ENCODE data around the gene MAP1LC3B2.

Gene MAP1LC3B2

GRCh38 chr12:116620492-116621191 is 61.5 kb downstream of the MAP1LC3B2 start:
- TF ChIP-seq SIN3A (IDR thresholded peaks at IDR 0.05; ENCODE audit: borderline replicate concordance, insufficient read depth, low read length): no peak
- TF ChIP-seq FOXP2 (optimal IDR thresholded peaks at IDR 0.05; ENCODE audit: borderline replicate concordance, extremely low read depth, extremely low read length, insufficient read depth): no peak
- TF ChIP-seq TAF1 (IDR thresholded peaks at IDR 0.05; ENCODE audit: borderline replicate concordance, insufficient read depth, low read length): no peak
- TF ChIP-seq REST (IDR thresholded peaks at IDR 0.05; ENCODE audit: insufficient read depth in 1 of 2, low read depth in 2 of 2, low read length in 2 of 2): no peak
- TF ChIP-seq POLR2AphosphoS5 (IDR thresholded peaks at IDR 0.05; ENCODE audit: low read depth, low read length): no peak

GRCh38 chr12:116621194-116621593 is 62.0 kb downstream of the MAP1LC3B2 start:
- no peak for TF ChIP-seq TAF1 (IDR thresholded peaks at IDR 0.05; ENCODE audit: borderline replicate concordance, insufficient read depth, low read length)
- no peak for TF ChIP-seq REST (IDR thresholded peaks at IDR 0.05; ENCODE audit: insufficient read depth in 1 of 2, low read depth in 2 of 2, low read length in 2 of 2)
- no peak for TF ChIP-seq POLR2AphosphoS5 (IDR thresholded peaks at IDR 0.05; ENCODE audit: low read depth, low read length)
- no peak for TF ChIP-seq FOXP2 (optimal IDR thresholded peaks at IDR 0.05; ENCODE audit: borderline replicate concordance, extremely low read depth, extremely low read length, insufficient read depth)
- no peak for TF ChIP-seq SIN3A (IDR thresholded peaks at IDR 0.05; ENCODE audit: borderline replicate concordance, insufficient read depth, low read length)

- TF ChIP-seq FOXP2 (optimal IDR thresholded peaks at IDR 0.05; ENCODE audit: borderline replicate concordance, extremely low read depth, extremely low read length, insufficient read depth) (no peak), REST (IDR thresholded peaks at IDR 0.05; ENCODE audit: insufficient read depth in 1 of 2, low read depth in 2 of 2, low read length in 2 of 2) (no peak), POLR2AphosphoS5 (IDR thresholded peaks at IDR 0.05; ENCODE audit: low read depth, low read length) (no peak)
Observed at GRCh38 chr12:116624516-116624915, 65.3 kb downstream of the MAP1LC3B2 start.

GRCh38 chr12:116626153-116626552 is 67.0 kb downstream of the MAP1LC3B2 start:
- no peak for TF ChIP-seq TAF1 (IDR thresholded peaks at IDR 0.05; ENCODE audit: borderline replicate concordance, insufficient read depth, low read length)
- TF ChIP-seq FOXP2 (optimal IDR thresholded peaks at IDR 0.05; ENCODE audit: borderline replicate concordance, extremely low read depth, extremely low read length, insufficient read depth): no peak
- TF ChIP-seq SIN3A (IDR thresholded peaks at IDR 0.05; ENCODE audit: borderline replicate concordance, insufficient read depth, low read length): no peak
- TF ChIP-seq REST (IDR thresholded peaks at IDR 0.05; ENCODE audit: insufficient read depth in 1 of 2, low read depth in 2 of 2, low read length in 2 of 2): no peak
- TF ChIP-seq POLR2AphosphoS5 (IDR thresholded peaks at IDR 0.05; ENCODE audit: low read depth, low read length): no peak
